HS-5 (cell line): Measurements from ENCODE around the gene PASD1.
A peak's percentile ranks its signal among the peaks of the same experiment; 100 is the strongest.
"Not testable (repeated sequence)": the region's sequence is repeated elsewhere in the genome, so short reads cannot be mapped to it uniquely, and the experiment has no call there.

Experiments used
- DNase-seq: peaks from one replicate; pipeline ENCODE4 v3.0.0-alpha.2; 2012; ENCODE audit warnings: low read depth

PASD1 gene

DNA sequence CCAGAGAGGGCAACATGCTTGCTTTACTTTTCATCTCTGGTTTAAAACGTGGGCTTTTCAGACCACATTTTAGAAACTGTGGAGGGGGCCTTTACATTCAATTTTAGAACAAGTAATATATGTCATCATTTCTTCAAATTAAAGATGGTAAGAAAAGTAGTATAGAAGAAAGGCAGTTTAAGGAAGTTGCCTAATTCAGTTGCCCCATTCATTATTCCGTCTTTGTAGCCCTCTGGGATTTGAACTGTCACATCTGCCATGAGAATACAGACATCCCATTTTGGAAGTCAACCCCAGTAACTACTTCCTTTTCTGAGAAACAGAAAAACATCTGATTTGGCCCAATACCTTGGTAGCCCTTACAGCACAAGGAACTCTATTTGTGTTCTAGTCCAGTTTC is 61.2 kb downstream of the PASD1 start:
- no peak for DNase-seq

DNA sequence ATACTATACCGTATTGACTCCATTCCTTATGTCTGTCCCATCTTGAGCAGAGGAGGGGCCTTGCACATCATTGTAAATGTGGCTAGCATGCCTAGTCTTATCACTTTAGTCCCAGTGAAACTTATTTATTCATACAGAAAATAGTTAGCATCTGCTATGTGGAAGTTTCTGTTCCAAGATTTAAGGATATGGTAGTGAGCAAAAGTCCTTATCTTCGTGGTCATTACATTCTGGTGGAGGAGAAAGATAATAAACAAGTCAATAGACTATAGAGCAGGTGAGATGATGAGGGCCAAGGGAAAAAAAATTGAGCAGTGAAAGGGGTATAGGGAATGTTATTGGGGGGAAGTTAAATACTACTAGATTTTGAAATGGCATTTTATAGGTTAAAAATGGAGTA is 68.3 kb downstream of the PASD1 start:
- no peak for DNase-seq

DNA sequence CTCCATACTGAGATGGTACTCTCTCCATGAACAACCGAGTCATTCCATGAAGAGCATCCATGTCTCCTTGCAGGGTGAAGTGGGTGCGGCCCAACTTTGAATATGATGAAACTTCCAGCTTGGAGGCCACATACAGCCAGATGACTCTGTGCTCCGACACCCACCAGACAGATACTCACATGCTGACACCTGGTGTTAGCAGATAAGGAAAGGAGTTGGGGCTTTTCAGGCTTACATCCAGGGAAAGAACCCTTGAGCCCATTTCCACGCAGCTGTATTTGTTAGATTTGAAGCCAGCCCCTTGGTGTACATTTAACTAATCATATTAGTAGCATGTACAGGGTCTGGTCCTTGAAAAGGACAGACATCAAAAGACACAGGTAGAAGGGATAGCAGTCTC is 69.7 kb downstream of the PASD1 start:
- no peak for DNase-seq

DNA sequence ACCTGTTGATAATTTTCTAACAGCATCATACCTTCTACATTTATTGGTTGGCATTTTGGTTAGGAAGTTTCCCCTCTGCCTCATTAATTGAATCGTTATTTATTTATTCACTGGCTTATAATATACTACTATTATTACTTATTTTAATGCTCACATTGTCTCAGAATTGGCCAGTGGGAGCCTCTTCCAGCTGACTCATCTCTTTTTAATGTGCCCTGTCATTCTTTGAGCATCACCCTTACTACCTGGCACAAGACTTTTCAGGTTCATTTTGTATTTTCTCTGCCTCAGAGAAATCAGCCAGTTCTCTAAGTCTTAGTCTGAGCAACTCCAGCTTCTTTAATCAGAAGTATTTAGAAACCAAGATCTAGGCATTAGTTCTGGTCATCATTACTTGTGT is 71.5 kb downstream of the PASD1 start:
- DNase-seq = no peak

DNA sequence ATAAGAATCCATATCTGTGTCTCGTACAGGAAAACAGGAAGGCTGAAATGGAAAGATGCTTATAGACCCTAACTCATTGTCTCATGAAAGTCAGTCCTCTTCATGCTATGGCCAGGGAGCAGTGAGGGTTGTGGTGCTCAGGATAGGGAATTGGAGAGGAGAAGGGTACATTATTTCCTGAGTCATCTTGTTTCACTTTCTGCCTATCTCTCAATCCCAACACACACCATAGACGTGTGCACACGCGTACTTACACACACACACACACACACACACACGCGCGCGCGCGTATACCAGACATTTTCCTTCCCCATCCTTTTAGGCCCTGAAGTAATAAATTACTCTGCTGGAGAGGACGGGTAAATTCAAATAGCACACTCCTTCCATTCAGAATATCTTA is 78.1 kb downstream of the PASD1 start:
- no peak for DNase-seq

DNA sequence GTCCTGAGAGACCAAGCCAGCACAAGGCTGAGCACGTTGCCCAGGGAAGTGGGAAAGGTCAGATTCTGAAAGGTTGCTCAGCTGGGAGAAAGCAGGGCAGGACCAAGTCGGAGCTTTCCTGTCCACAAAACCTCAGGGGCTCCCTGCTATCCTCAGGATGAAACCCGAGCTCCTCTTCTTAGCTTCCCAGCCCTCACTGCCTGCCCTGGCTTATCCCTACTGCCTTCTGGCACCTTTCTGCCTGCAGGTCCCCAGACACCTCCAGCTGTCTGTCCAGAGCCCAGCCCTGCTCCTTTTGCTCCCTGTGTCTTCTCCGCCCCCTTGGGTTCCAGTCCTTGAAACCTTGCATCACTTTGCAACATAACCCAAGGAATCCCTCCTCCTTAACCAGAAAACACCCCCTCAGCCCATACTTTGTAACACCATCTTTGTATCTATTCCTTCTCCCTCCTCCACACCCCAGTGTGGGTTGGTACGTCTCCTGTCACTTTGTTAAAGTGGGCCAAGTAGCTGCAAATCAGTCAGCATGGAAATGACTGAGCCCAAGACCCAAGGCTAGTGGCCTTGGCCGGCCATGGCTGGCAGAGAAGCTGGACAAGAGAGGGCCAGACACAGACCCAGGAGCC is 111.8 kb downstream of the PASD1 start:
- DNase-seq = no peak

DNA sequence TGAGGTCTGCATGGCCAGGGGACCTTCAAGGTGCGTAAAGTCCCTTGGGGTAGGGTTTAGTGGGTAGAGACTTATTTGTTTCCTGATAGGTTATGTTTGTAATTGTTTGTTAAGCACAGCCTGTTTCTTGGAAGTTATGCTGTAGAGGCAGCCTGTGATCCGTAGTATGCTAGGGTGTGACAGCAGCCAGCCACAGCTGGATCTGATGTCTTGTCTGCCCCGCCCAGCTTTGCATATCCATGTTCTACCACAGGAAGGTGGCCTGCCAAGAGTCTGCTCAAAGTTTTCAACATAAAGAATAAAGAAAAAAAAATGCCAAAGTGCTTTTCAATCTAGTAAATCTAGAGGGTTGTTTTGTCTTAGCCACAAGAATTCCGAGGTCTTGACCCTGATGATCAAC is 112.7 kb downstream of the PASD1 start:
- DNase-seq = no peak

DNA sequence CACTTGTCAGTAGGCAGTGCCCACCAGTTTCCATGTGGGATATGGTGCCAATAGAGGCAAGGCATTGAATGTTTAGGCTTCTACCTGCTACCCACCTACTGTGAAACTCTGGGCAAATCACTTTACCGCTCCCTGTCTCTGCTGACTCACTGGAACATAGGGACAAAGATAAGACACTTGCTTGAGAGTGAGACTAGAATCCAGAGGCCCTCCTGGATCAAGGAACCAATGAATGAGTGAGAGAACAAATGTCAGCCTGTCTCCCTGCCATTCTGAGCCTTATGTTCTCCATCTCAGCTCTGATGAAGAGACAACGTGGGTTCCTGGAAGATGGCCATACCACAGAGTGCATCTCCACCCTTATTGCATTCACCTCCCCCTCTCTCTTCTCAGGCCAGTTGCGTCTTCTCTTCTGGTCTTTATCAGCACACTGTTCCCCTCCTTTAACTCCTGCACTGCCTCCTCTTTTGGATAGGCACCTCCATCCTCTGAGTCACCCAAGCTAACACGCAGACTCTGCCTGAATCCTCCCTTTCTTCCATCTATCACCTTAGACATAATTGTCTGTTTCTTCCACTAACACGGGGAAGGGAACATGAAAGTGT is 116.4 kb downstream of the PASD1 start:
- DNase-seq = no peak

DNA sequence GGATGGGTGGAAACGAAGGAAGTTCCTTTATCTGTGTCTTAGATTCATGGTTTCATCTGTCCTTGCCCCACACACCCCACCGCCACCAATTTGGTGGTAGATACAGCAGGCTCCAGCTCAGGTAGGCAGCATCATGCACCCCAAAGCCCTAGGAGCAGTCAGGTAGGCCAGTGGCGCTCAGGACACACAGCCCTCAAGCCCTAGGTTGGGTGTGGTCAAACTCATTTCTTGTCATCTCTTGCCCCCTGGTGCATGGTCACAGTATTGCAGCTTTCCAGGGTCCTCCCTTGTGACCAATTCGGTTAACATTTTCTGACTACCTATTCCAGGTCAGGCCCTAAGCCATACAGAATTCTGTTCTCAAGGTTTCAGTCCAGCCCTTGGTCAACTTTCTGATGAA is 117.3 kb downstream of the PASD1 start:
- DNase-seq = peak; percentile 3

DNA sequence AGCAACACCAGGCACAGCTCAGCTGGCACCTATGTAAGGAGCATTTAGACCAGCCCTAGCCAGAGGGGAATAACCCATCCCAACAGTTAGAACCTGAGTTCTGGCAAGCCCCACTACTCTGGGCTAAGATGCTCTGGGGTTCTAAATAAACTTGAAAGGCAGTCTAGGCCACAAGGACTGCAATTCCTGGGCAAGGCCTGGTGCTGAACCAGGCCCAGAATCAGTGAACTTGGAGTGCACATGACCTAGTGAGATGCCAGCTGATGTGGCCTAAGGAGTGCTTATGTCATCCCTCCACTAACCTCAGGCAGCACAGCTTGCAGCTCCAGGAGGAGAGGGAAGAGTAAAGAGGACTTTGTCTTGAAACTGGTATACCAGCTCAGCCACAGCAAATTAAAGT is 124.2 kb downstream of the PASD1 start:
- DNase-seq = no peak

DNA sequence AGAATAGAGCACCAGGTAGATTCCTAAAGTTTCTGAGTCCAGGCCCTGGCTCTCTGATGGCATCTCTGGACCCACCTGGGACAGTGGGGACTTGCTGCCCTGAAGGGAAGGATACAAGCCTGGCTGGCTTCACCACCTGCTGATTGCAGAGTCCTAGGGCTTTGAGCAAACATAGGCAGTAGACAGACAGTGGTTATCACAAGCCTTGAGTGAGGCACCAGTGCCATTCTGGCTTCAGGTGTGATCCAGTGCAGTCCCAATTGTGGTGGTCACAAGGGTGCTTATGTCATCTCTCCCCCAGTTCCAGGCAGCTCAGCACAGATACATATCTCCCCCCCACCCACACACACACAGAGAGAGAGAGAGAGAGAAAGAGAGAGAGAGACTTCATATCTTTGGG is 125.2 kb downstream of the PASD1 start:
- no peak for DNase-seq

DNA sequence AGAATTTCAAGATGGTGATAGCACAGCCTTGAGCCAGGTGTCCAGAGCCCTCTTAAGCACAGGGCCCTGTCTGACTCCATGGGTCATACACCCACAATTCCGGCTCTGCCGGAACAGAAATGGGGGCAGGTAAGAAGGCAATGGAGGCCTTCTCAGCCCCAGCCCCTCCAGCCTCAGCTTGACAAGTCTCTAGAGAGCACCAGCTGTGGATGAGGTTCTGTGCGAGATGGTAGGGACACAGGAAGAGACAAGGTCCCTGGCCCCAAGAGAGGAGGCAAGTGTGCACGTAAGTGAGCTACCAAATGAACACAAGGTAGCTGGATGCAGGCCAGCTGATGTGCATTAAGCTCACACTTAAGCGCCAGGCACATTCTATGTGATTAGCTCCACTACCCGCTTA is 129.3 kb downstream of the PASD1 start:
- DNase-seq = no peak

DNA sequence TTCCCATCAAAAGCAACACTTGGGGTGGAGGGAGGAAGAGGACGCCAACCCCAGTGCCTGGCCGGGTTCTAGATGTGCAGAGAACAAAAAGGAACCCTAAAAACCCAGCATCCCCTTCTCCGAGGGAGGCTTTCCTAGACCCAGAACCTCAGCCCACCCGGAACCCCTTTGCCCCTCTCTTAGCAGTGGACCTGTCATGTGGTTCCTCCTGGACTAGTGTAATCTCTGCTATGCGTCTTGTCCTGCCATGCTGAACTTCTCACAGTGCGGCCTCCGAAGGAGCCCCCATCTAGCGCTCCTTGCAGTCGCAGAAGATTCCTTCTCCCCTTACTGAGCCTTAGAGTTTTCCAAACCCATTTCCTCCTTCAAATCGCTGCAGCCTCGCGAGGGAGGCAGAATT is 130.6 kb downstream of the PASD1 start:
- no peak for DNase-seq

DNA sequence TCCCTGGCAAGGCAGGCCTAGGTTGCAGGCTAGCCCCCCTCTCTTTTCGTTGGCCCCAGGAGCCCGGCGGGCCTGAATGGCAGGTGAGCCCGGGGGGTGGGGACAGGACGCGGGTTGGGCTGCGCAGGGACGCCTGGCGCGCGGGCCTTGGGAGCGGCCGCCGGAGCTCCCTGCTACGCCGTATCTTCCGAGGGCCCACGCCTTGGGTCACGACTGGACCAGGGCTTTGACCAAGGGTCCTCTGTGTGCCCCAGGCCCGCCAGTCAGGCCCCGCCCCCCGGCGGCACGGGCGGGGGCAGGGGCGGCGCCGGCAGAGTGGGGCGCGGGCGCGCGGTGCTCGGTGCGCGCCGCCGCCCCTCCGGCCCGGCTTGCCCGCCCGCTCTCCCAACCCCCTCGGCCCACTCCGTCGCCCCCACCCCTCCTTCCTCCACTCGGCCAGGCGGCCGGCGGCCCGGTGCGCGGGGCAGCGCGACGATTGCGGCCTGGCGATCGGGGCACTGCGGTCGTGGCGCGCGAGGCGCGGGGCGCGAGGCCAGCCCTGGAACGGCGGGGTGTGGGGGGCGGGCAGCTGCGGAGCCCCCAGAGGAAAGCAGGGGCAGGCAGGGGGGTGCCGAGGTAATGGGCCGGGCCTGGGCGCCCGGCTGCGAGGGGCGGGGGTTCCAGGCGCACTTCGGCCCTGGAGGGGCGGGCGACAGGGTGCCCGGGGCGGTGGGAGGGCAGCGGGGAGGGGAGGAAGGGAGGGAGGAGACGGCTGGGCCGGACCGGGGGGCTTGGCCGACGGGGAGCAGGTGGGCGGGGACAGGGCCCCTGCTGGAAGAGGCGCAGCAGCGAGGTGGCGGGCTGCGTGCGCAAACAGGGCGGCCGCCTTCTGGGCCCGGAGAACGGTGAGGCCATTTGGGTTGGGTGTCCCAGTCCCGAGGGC is 131.4 kb downstream of the PASD1 start, which contains the start of gene PRRG3:
TSS of gene PRRG3 (plus strand) at position 798 of the 922 bp plus-strand sequence. CDS start 3,357 bp downstream, outside the sequence.
- DNase-seq = no peak

DNA sequence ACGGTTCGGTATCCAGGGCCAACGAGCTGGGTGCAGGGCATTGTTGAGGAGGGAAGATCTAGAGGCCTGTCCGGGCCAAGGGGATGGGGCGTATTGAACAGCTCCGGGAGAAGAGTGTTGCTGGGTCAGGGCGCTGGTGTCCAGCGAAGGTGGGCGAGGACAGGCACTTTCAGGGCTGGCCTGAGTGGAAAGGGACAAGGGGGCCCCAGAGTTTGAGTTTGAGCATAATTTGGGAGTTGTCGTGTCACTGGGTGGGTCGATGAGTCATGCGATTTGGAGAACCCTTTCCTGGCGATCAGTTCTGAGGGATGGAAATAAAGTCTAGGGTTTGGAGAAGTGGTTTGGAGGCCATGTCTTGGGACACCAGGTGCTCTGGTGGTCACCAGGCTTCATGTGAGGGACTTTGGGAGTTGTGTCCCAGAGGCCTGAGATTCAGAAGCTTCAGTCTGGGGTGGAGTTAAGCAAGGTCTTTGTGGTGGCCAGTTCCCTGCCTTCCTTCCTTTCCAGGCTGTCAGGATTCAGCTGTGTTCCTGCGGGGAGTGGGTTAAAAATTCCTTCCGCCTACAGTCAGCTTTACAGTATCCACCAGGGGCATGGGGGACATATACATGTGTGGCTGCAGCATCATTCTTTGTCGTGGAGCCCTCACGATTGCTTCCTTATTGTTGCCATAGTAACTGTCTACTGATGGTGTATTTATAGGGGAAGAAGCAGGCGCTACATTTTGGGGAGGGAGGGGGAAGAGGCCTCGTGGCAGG is 132.3 kb downstream of the PASD1 start:
- no peak for DNase-seq

DNA sequence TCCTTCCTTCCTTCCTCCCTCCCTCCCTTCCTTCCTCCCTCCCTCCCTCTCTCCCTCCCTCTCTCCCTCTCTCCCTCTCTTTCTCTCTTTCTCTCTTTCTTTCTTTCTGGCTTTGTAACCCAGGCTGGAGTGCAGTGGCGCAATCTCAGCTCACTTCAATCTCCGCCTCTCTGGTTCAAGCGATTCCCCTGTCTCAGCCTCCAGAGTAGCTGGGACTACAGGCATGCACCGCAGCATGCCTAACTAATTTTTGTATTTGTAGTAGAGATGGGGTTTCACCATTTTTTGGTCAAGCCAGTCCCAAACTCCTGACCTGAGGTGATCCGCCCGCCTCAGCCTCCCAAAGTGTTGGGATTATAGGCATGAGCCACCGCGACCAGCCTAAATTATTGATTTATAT is 133.6 kb downstream of the PASD1 start:
- DNase-seq = not testable (repeated sequence)

DNA sequence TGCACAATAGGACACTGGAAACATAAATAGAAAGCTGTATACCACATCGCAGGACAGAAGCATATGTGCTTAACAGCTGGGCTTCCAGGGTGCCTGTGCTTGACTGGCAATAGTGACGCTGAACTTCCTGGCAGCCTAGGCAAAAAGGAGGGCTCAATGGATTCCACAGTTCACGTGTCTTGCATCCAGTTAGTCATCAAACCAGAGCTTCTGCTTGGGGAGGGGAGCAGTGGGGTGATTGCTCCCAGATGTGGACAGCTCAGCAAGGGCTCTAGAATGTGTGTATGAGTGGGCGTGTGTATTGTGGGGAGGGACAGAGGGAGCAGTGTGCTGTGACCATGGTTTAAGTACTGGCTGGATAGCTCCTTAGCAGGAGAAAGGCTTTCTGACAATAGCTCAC is 134.0 kb downstream of the PASD1 start:
- DNase-seq = peak; percentile 63

DNA sequence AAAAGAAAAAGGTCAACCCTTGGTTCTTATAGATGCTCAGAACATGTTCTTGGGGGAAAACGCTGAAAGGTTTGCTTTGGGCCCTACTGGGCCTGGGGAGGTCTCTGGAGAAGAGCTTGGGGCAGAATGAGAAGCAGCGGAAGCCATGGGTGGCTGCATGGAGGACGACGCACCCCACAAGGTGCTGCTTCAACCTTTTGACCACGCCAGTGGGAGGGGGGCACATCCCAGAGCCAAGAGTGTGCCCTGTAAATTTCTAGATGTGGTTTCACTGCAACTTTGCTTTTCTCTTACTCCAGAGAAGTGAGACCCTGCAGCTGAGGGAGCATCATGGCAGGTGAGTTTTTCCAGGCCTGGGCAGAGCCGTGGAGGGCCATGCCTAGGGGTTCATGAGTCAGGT is 135.0 kb downstream of the PASD1 start:
- DNase-seq = no peak

DNA sequence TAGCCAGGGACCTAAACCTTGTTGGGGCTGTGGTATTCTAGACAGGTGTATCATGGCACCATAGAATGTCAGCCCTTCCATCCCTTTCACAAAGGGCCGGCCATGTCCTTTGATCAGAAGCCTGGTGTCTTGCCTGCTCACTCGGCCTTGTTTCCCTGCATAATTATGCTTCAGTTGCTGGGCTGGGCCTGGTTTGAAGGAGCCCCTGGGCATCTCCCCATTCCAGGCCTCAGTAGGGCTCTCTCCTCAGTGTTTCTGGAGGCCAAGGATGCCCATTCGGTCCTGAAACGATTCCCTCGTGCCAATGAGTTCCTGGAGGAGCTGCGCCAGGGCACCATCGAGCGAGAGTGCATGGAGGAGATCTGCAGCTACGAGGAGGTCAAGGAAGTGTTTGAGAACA is 136.3 kb downstream of the PASD1 start:
- no peak for DNase-seq

DNA sequence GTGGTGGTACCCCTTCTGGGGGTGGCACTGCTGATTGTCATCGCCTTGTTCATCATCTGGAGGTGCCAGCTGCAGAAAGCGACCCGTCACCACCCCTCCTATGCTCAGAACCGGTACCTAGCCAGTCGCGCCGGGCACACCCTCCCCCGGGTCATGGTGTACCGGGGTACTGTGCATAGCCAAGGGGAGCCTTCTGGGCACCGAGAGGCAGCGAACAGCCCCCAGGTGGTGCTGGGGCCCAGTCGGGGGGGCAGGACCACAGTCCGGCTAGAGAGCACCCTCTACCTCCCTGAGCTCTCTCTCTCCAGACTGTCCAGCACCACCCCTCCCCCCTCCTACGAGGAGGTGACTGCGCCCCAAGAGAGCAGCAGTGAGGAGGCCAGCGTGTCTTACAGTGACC is 137.1 kb downstream of the PASD1 start:
- no peak for DNase-seq

DNA sequence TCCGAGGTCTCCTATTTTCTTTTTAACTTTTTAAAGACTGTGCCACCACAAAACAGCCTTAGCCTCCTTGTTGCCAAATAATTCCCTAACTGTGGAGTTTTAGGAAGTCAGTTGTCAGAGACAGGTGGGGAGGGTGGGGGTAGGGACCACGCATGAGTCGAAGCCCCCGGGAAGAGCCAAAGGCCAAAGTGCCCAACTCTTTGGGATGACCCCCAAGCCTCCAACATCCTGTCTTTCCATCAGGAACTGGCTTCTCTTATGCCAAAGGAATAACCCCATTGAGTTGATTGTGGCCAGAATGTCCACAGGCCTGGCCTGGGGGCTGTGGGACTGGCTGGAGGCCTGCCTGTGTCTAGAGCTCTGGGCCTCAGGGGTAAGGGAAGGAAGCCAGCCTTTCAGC is 137.6 kb downstream of the PASD1 start:
- DNase-seq = no peak

DNA sequence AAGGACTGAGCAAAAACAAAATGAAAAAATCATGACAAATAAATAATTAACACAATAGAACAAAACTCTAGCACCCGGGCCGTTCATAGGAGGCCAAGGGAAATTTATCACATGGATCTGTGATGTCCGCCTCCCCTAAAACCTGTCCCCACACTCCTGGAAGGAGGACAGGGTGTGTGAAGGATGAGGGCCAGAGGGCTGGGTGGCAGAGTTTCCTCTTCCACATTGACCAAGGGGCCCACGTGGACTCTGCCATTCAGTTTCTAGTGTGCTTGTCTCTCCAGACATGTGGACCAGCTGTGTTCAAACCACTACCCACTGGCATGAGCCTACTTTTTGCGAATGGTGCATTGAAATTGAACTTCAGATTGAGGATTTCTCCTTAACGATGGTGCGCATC is 138.1 kb downstream of the PASD1 start:
- no peak for DNase-seq
